ENCODE data around the gene GIGYF1. TPM values are rescaled to one million over a fixed set of nuclear protein-coding genes. Genes with fewer than 3 reads are reported as not detected.
A peak's percentile ranks its signal among the peaks of the same experiment; 100 is the strongest.

Gene GIGYF1
- 28.9 and 29.3 TPM in 2 replicates for total RNA-seq

GRCh38 chr7:100694098-100694745 is at the start of gene GIGYF1:
Gene GIGYF1 (minus strand): TSS chr7:100694250. CDS start chr7:100688238, 6,012 bp downstream.
- Histone ChIP-seq H3K4me3 (ENCODE audit: insufficient read depth, low read length) (peak within 1 kb of the TSS; percentile 83), H2AFZ (ENCODE audit: low read length) (peak within 1 kb of the TSS; percentile 46), H3K4me2 (ENCODE audit: insufficient read depth, low read length) (peak within 1 kb of the TSS; percentile 90), H3K4me1 (ENCODE audit: insufficient read depth, low read length) (peaks cover 14% of the 10 kb centered on the region), H3K36me3 (ENCODE audit: insufficient read depth, low read length) (no peaks in the 10 kb centered on the region), H3K9me3 (ENCODE audit: low read depth, low read length) (no peaks in the 10 kb centered on the region), H4K20me1 (ENCODE audit: insufficient read depth, low read length) (peaks cover 38% of the 10 kb centered on the region), H3K79me2 (ENCODE audit: insufficient read depth, low read length) (peaks cover 44% of the 10 kb centered on the region), H3K27ac (ENCODE audit: low read depth, low read length) (no peak within 1 kb of the TSS), H3K27me3 (ENCODE audit: insufficient read depth, low read length) (peaks cover 5% of the 10 kb centered on the region)
- DNase-seq (ENCODE audit: insufficient read length, low spot score, missing footprints), result peak; percentile 99
- no peak for TF ChIP-seq CTCF (IDR thresholded peaks at IDR 0.05; ENCODE audit: extremely low read depth, low read depth, low read length)

- Histone ChIP-seq H3K4me1 (ENCODE audit: insufficient read depth, low read length) (no peaks in the 10 kb centered on the region), H3K79me2 (ENCODE audit: insufficient read depth, low read length) (no peaks in the 10 kb centered on the region), H3K27me3 (ENCODE audit: insufficient read depth, low read length) (no peaks in the 10 kb centered on the region), H3K27ac (ENCODE audit: low read depth, low read length) (no peak overlapping the region), H3K36me3 (ENCODE audit: insufficient read depth, low read length) (no peaks in the 10 kb centered on the region), H3K4me3 (ENCODE audit: insufficient read depth, low read length) (no peak overlapping the region), H3K4me2 (ENCODE audit: insufficient read depth, low read length) (no peak overlapping the region), H3K9me3 (ENCODE audit: low read depth, low read length) (no peaks in the 10 kb centered on the region), H2AFZ (ENCODE audit: low read length) (no peak overlapping the region), H4K20me1 (ENCODE audit: insufficient read depth, low read length) (no peaks in the 10 kb centered on the region)
- DNase-seq (ENCODE audit: insufficient read length, low spot score, missing footprints), result no peak
- TF ChIP-seq CTCF (IDR thresholded peaks at IDR 0.05; ENCODE audit: extremely low read depth, low read depth, low read length), result no peak
These were observed 45.9 kb upstream of the GIGYF1 start for GRCh38 chr7:100739934-100740333.

- Histone ChIP-seq H3K4me1 (ENCODE audit: insufficient read depth, low read length) (no peaks in the 10 kb centered on the region), H4K20me1 (ENCODE audit: insufficient read depth, low read length) (no peaks in the 10 kb centered on the region), H2AFZ (ENCODE audit: low read length) (no peak overlapping the region), H3K27me3 (ENCODE audit: insufficient read depth, low read length) (no peaks in the 10 kb centered on the region), H3K9me3 (ENCODE audit: low read depth, low read length) (no peaks in the 10 kb centered on the region), H3K36me3 (ENCODE audit: insufficient read depth, low read length) (no peaks in the 10 kb centered on the region), H3K79me2 (ENCODE audit: insufficient read depth, low read length) (no peaks in the 10 kb centered on the region), H3K27ac (ENCODE audit: low read depth, low read length) (no peak overlapping the region), H3K4me2 (ENCODE audit: insufficient read depth, low read length) (no peak overlapping the region), H3K4me3 (ENCODE audit: insufficient read depth, low read length) (no peak overlapping the region)
- DNase-seq (ENCODE audit: insufficient read length, low spot score, missing footprints), result no peak
- no peak for TF ChIP-seq CTCF (IDR thresholded peaks at IDR 0.05; ENCODE audit: extremely low read depth, low read depth, low read length)
These were observed 42.6 kb upstream of the GIGYF1 start for GRCh38 chr7:100736671-100737070.

GRCh38 chr7:100735730-100736129 is 41.7 kb upstream of the GIGYF1 start:
- Histone ChIP-seq H3K79me2 (ENCODE audit: insufficient read depth, low read length) (no peaks in the 10 kb centered on the region), H3K9me3 (ENCODE audit: low read depth, low read length) (no peaks in the 10 kb centered on the region), H3K27me3 (ENCODE audit: insufficient read depth, low read length) (no peaks in the 10 kb centered on the region), H3K4me2 (ENCODE audit: insufficient read depth, low read length) (no peak overlapping the region), H3K36me3 (ENCODE audit: insufficient read depth, low read length) (no peaks in the 10 kb centered on the region), H4K20me1 (ENCODE audit: insufficient read depth, low read length) (no peaks in the 10 kb centered on the region), H3K4me1 (ENCODE audit: insufficient read depth, low read length) (no peaks in the 10 kb centered on the region), H3K4me3 (ENCODE audit: insufficient read depth, low read length) (no peak overlapping the region), H3K27ac (ENCODE audit: low read depth, low read length) (no peak overlapping the region), H2AFZ (ENCODE audit: low read length) (no peak overlapping the region)
- DNase-seq (ENCODE audit: insufficient read length, low spot score, missing footprints), result no peak
- TF ChIP-seq CTCF (IDR thresholded peaks at IDR 0.05; ENCODE audit: extremely low read depth, low read depth, low read length), result no peak
